A549 (cell line): ENCODE measurements around the gene TRAPPC5. TPM values are rescaled to one million over a fixed set of nuclear protein-coding genes. Genes with fewer than 3 reads are reported as not detected.

Experiments used
- ATAC-seq, 2 experiments: fragments of 200-7000 bp in 1 of 2; fragments of >200 bp in 1 of 2; cut with Nextera tagmentation in 1 of 2; cut with Tn5 transposase in 1 of 2; 3 replicates each; pipeline versions ENCODE4 v1.8.0 to v1.9.1; 2018 to 2020; ENCODE audit warnings: mild to moderate bottlenecking in 1 of 2, moderate library complexity in 1 of 2
- CTCF ChIA-PET: fragments of 300-600 bp; sonication (Branson Sonifier 250); formaldehyde crosslinking; extraction: SDS; loops from one replicate; lab custom pipeline; 2021; ENCODE audit warnings: antibody characterized with exemption, inconsistent platforms; lab: Yijun Ruan, JAX
- POLR2A ChIA-PET: fragments of 350-600 bp; formaldehyde crosslinking; extraction: SDS; loops from one replicate; lab custom pipeline; 2021; ENCODE audit warnings: antibody characterized with exemption, inconsistent platforms; lab: Yijun Ruan, JAX
- DNase-seq, 2 experiments: peaks; one replicate each; pipeline versions ENCODE4 v3.0.0 to v3.0.0-alpha.2; 2011 to 2016; ENCODE audit warnings: low read depth in 1 of 2, low spot score in 1 of 2
- FAIRE-seq: peaks from 2 replicates; lab custom pipeline; 2011; peaks lifted over from hg19 to GRCh38; lab: Jason Lieb, UNC
- H3K27ac ChIP-seq, 2 experiments: fragments of >200 bp; sonication (Bioruptor Twin); formaldehyde crosslinking; 3 replicates each; pipeline ENCODE4 v1.5.1; 2016 to 2017
- H3K4me1 ChIP-seq: fragments of >200 bp; sonication (Bioruptor Twin); formaldehyde crosslinking; 3 replicates; pipeline ENCODE4 v1.6.1; 2016
- H3K4me2 ChIP-seq: fragments of >200 bp; sonication (Bioruptor Twin); formaldehyde crosslinking; 3 replicates; pipeline ENCODE4 v1.6.1; 2016
- H3K4me3 ChIP-seq: fragments of >200 bp; sonication (Bioruptor Twin); formaldehyde crosslinking; 3 replicates; pipeline ENCODE4 v1.5.1; 2016
- H3K9me3 ChIP-seq: fragments of >200 bp; sonication (Bioruptor Twin); formaldehyde crosslinking; 3 replicates; pipeline ENCODE4 v1.6.1; 2016
- FOSL2 ChIP-seq, 2 experiments: fragments of 450-650 bp in 1 of 2; fragments of >200 bp in 1 of 2; sonication (Bioruptor Twin) in 1 of 2; formaldehyde crosslinking; IDR thresholded peaks; 2 replicates each; pipeline versions ENCODE4 v1.5.0 to v1.6.1; 2016 to 2020; ENCODE audit warnings: mild to moderate bottlenecking in 1 of 2, moderate library complexity in 1 of 2
- GATA3 ChIP-seq: IDR thresholded peaks from 2 replicates; pipeline ENCODE4 v1.6.1; 2012; ENCODE audit warnings: borderline replicate concordance
- MAZ ChIP-seq: fragments of 150-350 bp; IDR thresholded peaks from 2 replicates; pipeline ENCODE4 v1.6.1; 2014; ENCODE audit warnings: antibody characterized with exemption, low read depth, low read length, borderline replicate concordance
- NPAS2 ChIP-seq: fragments of 250-450 bp; sonication (Bioruptor Pico); IDR thresholded peaks from 2 replicates; pipeline ENCODE4 v1.8.0; 2022; ENCODE audit warnings: mild to moderate bottlenecking, moderate library complexity, borderline replicate concordance
- POLR2AphosphoS2 ChIP-seq: conservative IDR thresholded peaks from 2 replicates; pipeline ENCODE4 v1.6.1; 2012; ENCODE audit warnings: low read length, improper control_type of control experiment, inconsistent platforms
- RARB ChIP-seq: fragments of 250-450 bp; sonication (Bioruptor Pico); IDR thresholded peaks from 2 replicates; pipeline ENCODE4 v1.8.0; 2021; ENCODE audit warnings: mild to moderate bottlenecking, moderate library complexity
- TFCP2L1 ChIP-seq: fragments of 250-450 bp; sonication (Bioruptor Pico); IDR thresholded peaks from 2 replicates; pipeline ENCODE4 v1.5.0; 2021; ENCODE audit warnings: mild to moderate bottlenecking
- ZNF302 ChIP-seq: fragments of 250-450 bp; sonication (Bioruptor Pico); IDR thresholded peaks from 2 replicates; pipeline ENCODE4 v1.9.0; 2021; ENCODE audit warnings: inconsistent platforms, mild to moderate bottlenecking, moderate library complexity
- WGBS: methylation state at CpG from one replicate; pipeline ENCODE4 v1.1.6; 2017; ENCODE audit errors: missing lambda C conversion rate; 5-methylcytosine and 5-hydroxymethylcytosine counted together
- polyA plus RNA-seq, 4 experiments: library from polyadenylated mRNA; depleted of rRNA in 3 of 4; stranded (reverse); fragments of >200 nt; fragmentation: RNase III in 1 of 4; extraction: RNeasy Plus Mini Kit Qiagen cat#74134 plus additional on column Dnase treatment in 1 of 4; gene quantifications; 2 replicates in 3 of 4; 3 replicates in 1 of 4; pipeline ENCODE4 v1.2.3, GENCODE V29; 2011 to 2017
- TF ChIP-seq, protein P1 (sequence below): IDR thresholded peaks from 2 replicates; pipeline ENCODE4 v1.6.1; 2012
- TF ChIP-seq, protein P2 (sequence below): fragments of >200 bp; sonication (Bioruptor Twin); formaldehyde crosslinking; IDR thresholded peaks from 2 replicates; pipeline ENCODE4 v1.6.1; 2016

Gene TRAPPC5
- polyA plus RNA-seq, 2 of the 4 experiments (the other 2 are of a cell fraction), result 31.6 to 59.8 TPM

GRCh38 chr19:7672522-7672921, 8.1 kb upstream of the TRAPPC5 start:
- 24% methylated on average over 6 of the region's 9 CpGs for WGBS
- Histone ChIP-seq H3K4me3 (no peak overlapping the region), H3K4me2 (no peak overlapping the region), H3K27ac (no peak overlapping the region), H3K9me3 (peaks cover 5% of the 10 kb centered on the region; the same call in 1 of the 3 replicates), H3K4me1 (no peaks in the 10 kb centered on the region)
- no peak for DNase-seq
- POLR2A ChIA-PET, result no interaction called here
- no peak for TF ChIP-seq RARB (CRISPR knock-in tag)
- CTCF ChIA-PET, result interaction anchor here (0.6 to 5.7 kb wide), 4 partner anchors 8 to 134 kb away, joined by 3 to 34 read pairs (median 3); partner anchors contain the start of gene TRAPPC5
- no peak for FAIRE-seq
- no peak for ATAC-seq

GRCh38 chr19:7674010-7675005, 6.3 kb upstream of the TRAPPC5 start:
- Histone ChIP-seq H3K9me3 (peaks cover 5% of the 10 kb centered on the region; the same call in 1 of the 3 replicates), H3K4me3 (no peak overlapping the region), H3K4me2 (peak overlapping the region; percentile 26; the same call in 1 of the 3 replicates), H3K4me1 (peaks cover 1% of the 10 kb centered on the region; the same call in 1 of the 3 replicates), H3K27ac (no peak overlapping the region)
- WGBS, result 52% methylated on average over 21 of the region's 21 CpGs
- ATAC-seq, result peak; percentile 52 to 89; a peak in 4 of 6 replicates
- peak; percentile 47 to 74 for DNase-seq
- TF ChIP-seq, protein P1, sequence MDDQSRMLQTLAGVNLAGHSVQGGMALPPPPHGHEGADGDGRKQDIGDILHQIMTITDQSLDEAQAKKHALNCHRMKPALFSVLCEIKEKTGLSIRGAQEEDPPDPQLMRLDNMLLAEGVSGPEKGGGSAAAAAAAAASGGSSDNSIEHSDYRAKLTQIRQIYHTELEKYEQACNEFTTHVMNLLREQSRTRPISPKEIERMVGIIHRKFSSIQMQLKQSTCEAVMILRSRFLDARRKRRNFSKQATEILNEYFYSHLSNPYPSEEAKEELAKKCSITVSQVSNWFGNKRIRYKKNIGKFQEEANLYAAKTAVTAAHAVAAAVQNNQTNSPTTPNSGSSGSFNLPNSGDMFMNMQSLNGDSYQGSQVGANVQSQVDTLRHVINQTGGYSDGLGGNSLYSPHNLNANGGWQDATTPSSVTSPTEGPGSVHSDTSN, result peak; percentile 78
- TF ChIP-seq, protein P2, sequence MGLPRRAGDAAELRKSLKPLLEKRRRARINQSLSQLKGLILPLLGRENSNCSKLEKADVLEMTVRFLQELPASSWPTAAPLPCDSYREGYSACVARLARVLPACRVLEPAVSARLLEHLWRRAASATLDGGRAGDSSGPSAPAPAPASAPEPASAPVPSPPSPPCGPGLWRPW, result no peak
- CTCF ChIA-PET, result interaction anchor here (1.0 to 1.4 kb wide), 2 partner anchors 22 to 26 kb away, joined by 3 to 4 read pairs; no protein-coding TSS in a partner anchor
- FAIRE-seq, result no peak
- POLR2A ChIA-PET, result no interaction called here

DNA sequence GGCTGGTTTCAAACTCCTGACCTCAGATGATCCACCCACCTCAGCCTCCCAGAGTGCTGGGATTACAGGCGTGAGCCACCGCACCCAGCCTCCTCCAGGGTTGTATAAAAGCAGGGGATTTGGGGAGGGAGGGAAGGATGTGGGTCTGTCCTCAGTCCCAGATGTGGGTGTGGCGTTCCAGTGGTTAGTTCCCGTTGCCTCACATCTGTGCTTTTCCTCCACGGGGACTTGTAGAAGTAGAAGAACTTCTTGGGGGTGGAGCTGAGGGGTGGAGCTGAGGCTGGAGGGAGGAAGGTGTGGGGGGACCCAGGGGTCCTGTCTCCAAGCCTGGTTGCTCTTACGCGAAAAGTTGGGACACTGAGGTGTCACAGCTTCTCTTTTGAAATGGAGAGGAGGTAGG, 4.3 kb upstream of the TRAPPC5 start:
- ChIA-PET POLR2A (no interaction called here), CTCF (interaction anchor here (1.9 kb wide), 1 partner anchor 108 kb away, joined by 7 read pairs; no protein-coding TSS in a partner anchor)
- no peak for FAIRE-seq
- peaks cover 6% of the 10 kb centered on the region; the same call in 1 of the 3 replicates for H3K4me1 ChIP-seq
- DNase-seq, result no peak
- H3K27ac ChIP-seq, result no peak overlapping the region
- WGBS, result 50% methylated on average over 6 of the region's 7 CpGs
- peaks cover 5% of the 10 kb centered on the region; the same call in 1 of the 3 replicates for H3K9me3 ChIP-seq
- no peak for ATAC-seq
- no peak overlapping the region for H3K4me2 ChIP-seq
- H3K4me3 ChIP-seq, result no peak overlapping the region
- TF ChIP-seq ZNF302 (CRISPR knock-in tag) (no peak), TFCP2L1 (CRISPR knock-in tag) (no peak), MAZ (no peak), NPAS2 (CRISPR knock-in tag) (no peak)
- TF ChIP-seq, all 56 proteins: peak for 0

- DNase-seq (no peak), FAIRE-seq (no peak), ATAC-seq (no peak)
- 32% methylated on average over 7 of the region's 10 CpGs for WGBS
- ChIA-PET CTCF (interaction anchor here (1.9 kb wide), 1 partner anchor 109 kb away, joined by 7 read pairs; no protein-coding TSS in a partner anchor), POLR2A (no interaction called here)
- H3K4me1 ChIP-seq, result peaks cover 7% of the 10 kb centered on the region; the same call in 2 of the 3 replicates
- no peak within 1 kb of the TSS for H3K27ac ChIP-seq
- TF ChIP-seq POLR2AphosphoS2 (no peak), FOSL2 (IDR thresholded peaks at IDR 0.05) (no peak), FOSL2 (CRISPR knock-in tag; IDR thresholded peaks at IDR 0.05) (no peak), GATA3 (no peak)
- no peak within 1 kb of the TSS for H3K4me2 ChIP-seq
- H3K9me3 ChIP-seq, result peaks cover 5% of the 10 kb centered on the region; the same call in 1 of the 3 replicates
- H3K4me3 ChIP-seq, result no peak within 1 kb of the TSS
Observed at GRCh38 chr19:7676854-7677253, 3.8 kb upstream of the TRAPPC5 start, which contains the start of gene MCEMP1. TSS of gene MCEMP1 (plus strand) at chr19:7677090. CDS start at chr19:7677121, 31 bp downstream.
